ENCODE measurements around the gene VSX2.

The VSX2 gene

DNA sequence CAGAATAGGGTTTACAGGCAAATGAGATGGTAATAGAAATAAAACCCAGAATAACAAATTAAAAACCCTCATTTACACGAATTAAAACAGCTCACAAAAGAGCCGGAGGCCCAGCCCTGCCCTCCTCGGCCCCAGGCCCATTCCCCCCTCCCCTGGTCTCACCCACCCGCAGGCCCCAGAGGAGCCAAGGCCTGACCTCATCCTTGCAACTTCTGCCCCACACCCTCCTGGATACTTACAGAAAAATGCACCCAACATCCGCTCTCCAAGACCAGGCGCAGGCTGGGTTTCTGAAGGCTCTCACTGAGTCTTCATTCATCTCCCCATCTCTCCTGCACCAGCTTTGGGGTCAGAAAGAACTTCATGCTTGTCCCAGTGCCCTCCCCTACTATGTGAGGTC lies 16.2 kb upstream of the VSX2 start:
- no peak for DNase-seq (ENCODE audit: low read depth)

DNA sequence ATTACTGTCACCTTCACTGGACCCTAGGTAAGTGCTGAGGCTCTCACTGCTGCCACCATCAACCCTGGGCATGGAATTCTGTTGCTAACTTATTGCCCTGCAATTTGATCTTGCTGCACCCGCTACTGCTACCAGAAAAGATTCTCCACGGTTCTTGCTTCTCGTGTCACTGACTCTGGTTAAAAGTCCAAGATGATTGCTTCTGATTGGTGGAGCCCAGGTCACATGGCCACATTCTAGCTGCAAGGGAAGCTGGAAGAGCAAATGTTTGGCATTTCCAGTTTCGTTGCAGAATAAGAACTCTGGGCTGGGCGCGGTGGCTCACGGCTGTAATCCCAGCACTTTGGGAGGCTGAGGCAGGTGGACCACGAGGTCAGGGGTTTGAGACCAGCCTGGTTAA lies 7.5 kb upstream of the VSX2 start:
- DNase-seq (ENCODE audit: low read depth), result no peak

DNA sequence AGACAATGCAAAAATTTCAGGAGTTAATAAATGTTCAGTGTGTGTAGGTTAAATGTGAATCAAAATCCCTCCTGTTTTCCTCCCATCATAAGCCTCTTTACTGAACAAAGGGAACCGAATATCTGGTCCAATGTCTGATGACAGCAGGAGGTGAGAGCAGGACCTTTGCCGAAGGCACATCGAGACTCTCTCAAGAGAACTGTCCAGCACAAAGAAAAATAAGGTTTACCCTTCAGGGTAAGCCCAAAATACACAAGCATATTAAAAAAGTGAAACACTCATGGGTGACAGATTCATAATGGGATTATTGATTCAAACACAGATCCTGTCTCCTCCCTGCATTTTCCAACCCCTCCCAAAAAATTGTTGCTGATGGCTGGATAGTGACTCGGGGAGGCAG lies 4.2 kb upstream of the VSX2 start:
- DNase-seq (ENCODE audit: low read depth), result no peak

DNA sequence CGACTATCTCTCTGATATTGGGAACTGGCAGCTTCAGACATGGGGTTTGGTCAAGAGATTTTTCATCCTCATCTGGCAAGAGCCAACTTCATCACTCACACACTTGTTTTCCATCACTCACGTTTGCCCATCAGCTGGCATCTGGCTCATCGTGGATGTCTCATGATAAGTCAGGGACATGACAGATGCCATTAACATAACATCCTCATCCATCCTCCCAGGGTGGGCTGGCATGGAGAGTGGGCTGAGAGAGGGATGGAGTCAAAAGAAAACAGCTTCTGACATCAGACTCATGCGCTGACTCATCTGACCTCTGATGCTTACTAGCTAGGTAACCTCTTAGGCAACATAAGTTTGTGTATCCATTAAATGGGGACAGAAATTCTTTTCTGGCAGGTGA lies 1.8 kb upstream of the VSX2 start:
- DNase-seq (ENCODE audit: low read depth), result no peak

DNA sequence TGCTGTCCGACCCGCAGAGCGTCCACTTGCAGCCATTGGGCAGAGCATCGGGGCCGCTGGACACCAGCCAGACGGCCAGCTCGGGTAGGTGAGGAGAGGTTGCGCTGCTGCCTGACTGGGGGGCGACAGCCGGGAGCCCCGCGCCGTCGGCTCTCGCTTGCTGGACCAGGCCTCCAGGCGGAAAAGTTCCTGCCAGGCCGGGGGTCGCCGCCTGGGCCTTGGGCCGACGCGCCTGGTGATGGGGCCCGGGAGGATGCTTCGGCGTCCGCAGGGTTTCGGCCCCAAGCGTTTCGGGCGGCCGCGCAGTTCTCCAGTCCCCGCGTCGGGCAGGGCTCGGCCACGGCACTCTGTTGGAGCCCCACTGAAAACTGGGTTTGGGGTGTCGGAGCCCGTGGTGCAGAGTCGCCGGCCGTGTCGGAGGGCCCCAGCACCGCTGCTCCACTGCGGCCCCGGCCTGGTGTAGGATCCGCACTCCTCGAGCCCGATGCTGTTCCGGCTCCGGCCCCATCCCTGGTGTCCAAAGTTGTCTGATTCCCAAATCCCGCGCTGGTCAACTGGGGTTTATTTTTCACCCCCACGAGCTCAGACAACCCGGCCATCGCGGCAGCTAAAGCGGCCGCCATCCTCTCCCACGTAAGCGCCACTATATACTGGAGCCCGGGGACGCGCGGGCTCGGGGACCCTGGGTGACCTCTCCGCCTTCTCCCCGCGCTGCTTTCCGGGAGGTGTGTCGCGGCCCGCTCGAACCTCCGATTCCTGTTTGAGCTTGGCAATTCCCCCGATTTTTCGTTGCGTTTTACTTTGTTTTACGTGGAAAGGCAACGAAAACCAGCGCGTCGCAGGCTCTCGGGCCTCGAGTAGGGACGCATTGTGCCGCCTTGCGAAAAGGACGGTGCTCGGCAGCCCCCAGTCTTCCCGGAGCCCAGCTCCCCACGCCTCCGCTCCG lies 872 bp downstream of the VSX2 start:
- no peak for DNase-seq (ENCODE audit: low read depth)

DNA sequence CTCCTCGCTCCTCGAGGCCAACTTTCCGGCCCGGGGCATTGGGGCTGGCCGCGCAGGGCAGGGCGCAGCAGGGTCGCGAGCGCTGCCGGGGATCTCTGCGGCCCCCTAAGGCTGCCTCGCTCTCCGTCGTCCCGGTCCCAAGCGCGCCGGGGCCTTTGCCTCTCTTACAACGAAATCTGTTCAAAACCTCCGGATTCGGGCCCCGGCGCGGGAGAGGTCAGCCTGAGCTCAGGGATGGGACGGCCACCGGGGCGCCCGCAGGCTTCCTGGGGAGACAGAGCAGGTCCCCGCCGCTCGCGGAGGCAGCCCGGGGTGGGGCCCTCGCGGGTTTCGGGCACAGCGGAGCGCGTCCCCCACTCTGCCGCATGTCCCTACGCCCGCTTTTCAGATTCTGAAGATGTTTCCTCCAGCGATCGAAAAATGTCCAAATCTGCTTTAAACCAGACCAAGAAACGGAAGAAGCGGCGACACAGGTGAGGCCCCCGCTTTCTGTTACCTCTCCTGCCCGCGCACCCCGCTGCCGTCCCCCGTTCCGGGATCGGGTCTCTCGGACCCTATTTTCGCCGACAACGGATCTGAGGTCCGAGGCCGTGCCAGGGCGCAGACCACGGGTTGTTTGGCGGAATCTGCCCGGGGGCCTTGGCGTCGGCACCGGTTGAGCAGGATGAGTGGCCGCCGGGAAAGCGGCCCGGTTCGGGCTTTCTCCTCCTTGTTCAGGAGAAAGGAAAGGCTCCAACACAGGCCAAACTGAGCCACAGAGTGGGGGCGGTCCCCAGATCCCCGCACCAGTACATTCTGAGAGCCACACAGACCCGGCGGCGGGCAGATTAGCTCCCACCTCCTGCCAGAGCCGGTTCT lies 1.8 kb downstream of the VSX2 start:
- DNase-seq (ENCODE audit: low read depth), result no peak

DNA sequence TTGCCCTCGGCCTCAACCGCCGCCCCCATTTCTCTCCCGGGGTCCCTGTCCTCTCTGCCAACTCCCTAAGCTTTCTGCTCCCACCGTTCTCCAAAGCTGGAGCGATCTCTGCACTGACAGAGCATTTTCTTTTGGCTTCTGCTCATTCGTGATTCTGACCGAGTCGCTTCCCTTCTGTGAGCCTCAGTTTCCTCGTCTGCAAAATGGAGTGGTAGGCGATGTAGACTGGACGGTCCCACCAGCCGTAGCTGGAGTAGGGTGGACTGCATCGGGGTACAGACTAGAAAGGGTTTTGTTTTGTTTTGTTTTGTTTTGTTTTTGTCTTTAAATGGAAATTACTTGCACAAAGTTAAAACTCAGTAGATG lies 2.4 kb downstream of the VSX2 start:
- no peak for DNase-seq (ENCODE audit: low read depth)

DNA sequence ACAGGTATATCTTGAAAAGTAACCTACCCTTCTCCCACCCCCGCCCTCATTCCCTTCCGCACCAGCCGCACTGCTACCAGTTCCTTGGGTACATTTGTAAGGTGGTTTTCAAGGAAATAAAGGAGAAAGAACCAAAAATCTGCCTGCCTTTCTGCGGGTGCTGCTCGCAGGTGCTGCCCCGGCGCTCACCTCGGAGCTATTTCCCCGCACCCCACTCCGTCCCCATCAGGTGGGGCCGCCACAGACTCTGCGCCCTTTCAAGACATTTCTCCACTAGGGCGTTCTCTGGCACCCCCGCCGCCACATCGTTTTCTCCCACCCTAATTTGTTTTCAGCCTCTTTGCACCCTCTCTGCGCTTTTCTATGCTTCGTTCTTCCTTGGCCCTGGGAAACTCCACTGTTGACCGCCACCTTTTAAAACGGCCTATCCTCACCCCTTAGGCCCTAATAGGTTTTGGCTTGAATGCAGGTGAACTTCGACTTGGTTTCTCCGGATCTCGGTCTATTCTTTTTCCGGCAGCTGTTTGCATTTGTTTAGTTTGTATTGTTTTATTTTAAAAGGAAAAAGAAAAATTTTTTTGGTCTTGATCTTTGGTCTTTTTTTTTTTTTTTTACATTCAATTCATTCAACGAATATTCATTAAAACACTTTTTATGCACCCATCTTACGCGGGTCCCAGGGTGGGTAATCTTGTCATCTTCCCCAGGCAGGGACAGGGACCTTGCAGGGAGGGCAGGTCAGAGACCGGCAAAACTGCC lies 3.0 kb downstream of the VSX2 start:
- no peak for DNase-seq (ENCODE audit: low read depth)

DNA sequence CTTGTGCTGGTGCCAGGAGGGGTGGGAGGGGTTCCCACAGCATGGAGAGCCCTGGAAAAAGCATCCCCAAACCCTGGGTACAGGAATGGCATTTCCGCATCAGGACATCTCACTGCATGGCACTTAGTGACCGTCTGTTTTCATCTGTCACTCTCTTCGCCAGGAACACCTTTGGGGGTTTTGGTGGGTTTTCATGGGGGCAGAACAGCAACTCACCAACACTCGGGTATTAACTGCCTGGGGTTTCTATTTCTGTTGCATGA lies 3.5 kb downstream of the VSX2 start:
- DNase-seq (ENCODE audit: low read depth), result no peak

DNA sequence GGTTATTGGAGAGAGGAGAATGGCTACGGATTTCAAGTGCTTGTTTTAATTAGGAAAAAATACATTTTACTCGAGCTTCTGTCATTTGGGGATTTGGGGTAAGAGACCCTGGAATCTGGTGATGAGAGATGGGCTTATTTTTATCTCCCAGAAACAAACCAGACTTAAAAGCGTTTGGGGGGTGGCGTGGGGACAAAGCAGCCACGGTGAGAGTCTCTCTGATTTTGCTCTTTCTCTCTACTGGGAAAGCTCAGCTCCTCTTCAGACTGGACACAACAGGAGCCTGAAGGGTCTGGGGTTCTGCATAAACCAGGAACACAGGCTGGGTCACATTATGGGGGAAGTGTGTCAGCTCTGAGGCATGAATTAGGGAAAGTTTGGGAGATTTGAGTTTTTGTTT lies 3.8 kb downstream of the VSX2 start:
- DNase-seq (ENCODE audit: low read depth), result no peak

DNA sequence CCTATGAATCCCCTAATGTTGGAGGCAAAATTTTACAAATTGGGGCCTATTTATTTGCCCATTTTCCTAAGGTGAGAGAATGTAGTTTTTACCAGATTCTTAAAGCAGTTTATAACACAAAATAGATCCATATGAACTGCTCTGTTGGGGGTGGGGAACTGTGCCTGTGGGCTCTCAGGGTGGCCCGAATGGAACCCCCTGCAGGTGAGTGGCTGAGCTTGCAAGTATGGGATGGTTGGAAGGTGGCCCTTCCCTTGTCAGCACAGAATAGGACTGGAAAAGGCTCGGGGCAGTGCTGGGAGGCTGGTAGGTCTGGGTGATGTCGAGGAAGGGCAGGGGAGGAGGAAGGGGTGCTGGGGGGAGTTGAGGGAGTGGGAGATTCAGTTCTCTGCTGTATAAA lies 4.9 kb downstream of the VSX2 start:
- DNase-seq (ENCODE audit: low read depth), result no peak

DNA sequence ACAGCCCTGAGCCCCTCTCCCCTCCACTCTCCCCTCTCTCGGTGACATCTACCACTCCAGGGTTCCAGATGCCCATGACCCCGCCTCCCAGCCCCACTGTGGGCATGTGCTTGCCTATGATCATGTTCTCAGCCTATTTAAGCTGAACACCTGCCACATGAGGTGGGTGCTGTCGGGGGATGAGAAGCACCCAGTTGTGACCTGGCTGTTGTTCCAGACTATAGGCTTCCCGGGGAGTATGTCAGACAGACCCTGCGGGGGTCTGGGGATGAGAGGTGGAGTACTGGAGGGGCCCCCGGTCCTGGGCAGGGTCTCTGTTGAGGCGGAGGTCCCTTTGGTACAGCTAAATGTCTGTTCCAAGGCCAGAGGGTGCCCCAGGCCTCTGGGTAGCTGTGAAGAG lies 6.0 kb downstream of the VSX2 start:
- no peak for DNase-seq (ENCODE audit: low read depth)

DNA sequence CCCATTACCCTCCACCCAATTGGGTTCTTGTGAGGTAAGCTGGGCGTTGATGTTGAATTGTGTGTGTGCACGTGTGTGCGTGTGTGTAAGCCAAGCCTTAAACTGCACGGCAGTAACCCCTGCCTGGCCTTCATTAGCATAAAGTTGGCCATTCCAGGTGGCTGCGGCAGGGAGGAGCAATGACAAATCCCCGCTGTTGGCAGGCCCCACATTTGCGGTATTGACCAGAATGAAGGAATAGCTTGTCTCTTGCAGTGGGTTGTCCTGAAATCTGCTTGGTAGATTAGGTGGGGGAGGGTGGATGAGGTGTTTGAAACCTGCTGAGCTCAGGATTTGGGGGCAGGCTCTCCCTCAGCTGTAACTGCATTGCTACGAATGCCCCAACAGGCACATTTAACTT lies 7.3 kb downstream of the VSX2 start:
- DNase-seq (ENCODE audit: low read depth), result no peak

DNA sequence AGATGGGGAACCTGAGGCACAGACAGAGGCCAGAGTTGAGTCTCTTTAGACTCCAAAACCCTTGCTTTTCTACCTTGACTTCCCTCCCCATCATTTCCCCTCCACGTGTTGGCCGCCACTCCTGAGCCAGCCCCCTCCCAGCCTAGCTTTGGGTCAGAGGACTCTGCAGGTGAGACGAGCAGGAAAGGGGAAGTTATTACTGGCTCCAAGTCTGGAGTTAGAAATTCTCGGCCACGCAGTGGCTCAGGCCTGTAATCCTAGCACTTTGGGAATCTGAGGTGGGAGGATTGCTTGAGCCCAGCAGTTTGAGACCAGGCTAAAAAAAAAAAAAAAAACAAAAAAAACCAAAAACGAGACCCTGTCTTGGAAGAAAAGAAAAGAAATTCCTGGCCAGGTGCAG lies 8.8 kb downstream of the VSX2 start:
- DNase-seq (ENCODE audit: low read depth), result no peak

DNA sequence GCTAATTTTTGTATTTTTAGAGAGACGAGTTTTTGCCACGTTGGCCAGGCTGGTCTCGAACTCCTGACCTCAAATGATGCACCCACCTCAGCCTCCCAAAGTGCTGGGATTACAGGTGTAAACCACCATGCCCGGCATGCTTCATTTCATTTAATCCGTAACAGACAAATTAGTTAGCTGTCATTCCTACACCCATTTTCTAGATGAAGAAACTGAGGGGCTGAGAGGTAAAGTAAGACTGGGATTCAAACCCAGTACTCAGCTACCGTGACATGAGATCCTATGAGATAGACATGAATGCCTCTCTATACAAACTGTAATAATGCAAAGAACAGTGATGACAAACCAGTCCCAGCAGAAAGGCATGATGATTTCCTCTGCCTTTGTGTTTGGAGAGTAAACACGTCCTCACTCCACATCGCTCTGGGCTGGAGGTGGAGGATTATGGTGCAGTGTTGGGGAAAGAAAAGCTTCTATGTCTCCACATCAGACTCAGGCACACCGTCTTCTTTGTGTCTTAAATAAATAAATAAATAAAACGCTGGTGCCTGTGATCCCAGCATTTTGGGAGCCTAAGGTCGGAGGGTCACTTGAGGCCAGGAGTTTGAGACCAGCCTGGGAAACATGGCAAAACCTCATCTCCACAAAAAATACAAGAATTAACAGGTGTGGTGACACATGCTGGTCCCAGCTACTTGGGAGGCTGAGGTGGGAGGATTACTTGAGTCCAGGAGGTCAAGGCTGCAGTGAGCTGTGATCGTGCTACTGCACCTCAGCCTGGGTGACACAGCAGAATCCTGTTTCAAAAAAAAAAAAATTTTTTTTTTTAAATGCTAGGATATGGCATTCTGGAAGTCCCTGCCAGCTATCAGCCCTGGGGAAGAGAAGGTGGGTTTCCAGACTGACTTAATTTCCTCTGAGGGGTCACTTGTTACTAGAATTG lies 10.5 kb downstream of the VSX2 start:
- DNase-seq (ENCODE audit: low read depth), result no peak

DNA sequence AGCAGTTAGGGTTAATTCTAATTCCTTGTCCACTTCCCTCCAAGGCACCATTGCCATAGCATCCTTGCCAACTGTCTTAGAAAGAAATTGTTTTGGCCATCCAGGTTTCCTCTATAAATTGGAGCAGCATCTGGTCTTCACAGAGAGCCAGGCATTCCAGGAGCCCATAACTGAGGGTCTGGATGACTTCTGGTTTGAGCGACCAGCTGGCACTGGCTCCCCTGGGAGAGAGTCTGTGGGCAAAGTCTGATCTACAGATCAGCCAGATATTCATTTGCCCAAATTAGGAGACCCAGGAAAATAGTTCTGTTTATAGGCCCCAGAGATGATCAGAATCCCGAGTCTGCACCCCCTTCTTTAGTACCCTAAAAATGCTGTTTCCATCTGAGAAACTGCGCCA lies 16.0 kb downstream of the VSX2 start:
- DNase-seq (ENCODE audit: low read depth), result no peak

DNA sequence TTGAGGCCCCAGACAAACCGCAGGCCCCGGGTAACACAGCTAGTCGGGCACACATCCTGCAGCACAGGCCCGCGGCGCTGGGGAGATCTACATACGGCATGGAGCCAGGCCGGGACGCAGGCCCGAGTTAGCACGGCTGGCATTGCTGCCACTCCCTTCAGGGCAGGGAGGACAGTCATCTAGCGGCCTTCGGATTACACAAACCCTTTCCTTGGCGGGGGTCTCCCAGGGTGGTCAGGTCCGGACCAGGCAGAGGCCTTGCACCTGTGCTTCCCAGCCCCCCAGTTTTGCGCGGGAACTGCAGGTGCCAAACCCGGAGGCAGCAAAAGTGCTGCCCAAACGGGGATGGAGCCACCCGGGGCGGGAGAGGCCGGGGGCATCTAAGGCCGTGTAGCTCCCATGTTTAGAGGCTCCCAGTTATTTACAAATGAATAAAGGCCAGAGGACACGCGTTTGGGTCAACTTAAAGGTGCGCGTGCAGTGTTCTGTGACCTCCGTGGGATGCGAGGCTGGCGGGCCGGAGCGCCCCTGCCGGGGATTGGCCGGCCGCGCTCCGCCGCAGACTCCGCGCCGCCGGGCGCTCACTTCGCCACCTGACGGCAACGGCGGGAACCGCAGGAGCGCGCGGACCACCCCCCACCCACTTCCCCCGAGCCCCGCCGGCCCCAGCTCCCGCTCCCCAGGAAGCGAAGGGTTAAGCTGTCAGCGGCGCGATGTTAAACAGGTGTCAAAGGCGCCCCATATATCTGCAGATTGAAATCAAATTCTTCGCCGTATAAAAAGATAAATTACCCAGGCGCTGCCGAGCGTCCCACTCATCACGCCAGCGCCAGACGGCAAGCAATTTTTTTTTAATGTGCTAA lies 18.1 kb downstream of the VSX2 start:
- DNase-seq (ENCODE audit: low read depth), result no peak

DNA sequence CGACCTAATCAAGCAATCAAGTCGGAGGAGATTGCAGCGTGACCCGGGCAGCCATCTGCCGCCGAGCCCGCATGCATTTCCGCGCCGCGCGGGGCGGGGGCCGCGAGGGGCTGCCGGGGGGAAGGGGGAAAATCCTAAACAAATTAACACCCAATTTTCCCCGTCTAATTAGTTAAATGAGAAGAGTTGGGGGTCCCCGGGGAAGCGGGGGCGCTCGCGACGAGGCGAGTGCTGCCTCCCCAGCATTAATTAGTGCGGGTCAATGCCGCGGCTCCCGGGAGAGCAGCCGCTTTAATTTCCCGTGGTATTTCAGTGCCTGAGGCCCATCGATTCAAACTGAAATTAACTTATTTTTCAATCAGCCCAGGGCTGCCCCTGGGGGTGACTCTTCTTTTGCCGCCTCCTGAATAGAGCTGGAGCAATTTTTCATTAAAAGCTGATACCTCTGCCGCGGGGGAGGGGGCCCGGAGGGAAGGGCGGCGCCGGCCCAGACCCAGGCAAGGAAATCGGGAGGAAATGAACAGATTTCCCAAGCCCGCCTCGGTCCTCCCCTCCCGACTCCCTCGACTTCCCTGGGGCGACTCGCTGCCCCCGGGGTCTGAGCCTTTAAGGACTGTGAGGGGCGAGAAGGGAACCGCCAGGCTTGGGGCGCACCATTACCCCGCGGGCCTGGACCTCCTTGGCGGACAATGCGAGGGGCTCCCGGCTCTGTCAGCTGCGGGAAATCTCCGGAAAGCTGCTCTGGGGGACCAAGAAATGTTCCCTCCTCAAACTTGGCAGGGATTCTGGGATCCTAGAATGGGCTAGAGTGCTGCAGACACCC lies 18.9 kb downstream of the VSX2 start:
- DNase-seq (ENCODE audit: low read depth), result no peak

DNA sequence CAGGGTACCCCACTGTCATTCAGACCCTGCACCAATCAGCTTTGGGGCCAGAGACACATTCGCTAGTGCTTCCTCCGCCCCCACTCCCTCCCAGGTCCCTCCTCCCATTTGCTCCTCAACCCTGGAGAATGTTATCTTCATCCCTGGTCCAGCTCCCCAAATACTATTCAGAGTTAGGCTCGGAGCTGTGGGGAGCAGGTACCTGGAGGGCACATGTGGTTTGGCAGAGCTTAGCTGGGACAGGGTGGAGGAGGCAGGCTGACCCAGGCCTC lies 19.5 kb downstream of the VSX2 start:
- no peak for DNase-seq (ENCODE audit: low read depth)

DNA sequence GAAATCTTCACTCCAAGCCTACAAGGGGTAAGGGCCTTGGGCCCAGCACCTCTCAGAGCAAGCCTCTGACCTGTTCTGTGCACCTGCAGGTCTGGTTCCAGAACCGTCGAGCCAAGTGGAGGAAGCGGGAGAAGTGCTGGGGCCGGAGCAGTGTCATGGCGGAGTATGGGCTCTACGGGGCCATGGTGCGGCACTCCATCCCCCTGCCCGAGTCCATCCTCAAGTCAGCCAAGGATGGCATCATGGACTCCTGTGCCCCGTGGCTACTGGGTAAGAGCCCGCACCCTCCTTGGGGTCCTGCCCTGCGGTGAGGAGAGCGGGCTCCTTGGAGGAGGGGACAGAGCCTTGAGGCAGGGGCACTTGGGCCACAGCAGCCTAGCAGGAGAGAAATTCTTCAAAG lies 20.3 kb downstream of the VSX2 start:
- no peak for DNase-seq (ENCODE audit: low read depth)
